GM12891 (cell line): Measurements from ENCODE around the gene AHCYL2.

Source experiments
- POLR2A ChIP-seq: IDR thresholded peaks from 2 replicates; pipeline ENCODE4 v1.6.1; 2011; ENCODE audit warnings: low read depth, low read length, control low read depth
- POLR2AphosphoS5 ChIP-seq: IDR thresholded peaks from 2 replicates; pipeline ENCODE4 v1.6.1; 2011; ENCODE audit warnings: low read depth, low read length, control low read depth

DNA sequence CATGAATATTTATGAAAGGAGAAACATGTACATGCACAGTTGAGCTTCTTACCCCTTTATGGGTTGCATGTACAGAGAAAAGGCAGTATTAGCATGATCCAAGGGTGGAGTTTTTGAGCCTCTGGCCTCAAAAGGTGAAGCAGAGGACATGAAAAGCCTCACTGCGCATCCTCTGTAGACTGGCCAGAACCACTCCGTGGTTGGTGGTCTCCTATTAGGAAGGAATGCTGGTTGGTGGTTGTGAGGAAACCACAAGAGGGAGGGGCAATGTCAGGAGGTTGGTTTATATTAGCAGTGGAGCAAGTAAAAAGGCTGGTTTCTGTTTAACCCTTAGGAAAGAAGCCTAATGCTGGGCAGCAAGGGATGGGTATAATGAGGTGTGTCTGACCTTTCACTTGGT is 37.5 kb downstream of the AHCYL2 start:
- TF ChIP-seq POLR2AphosphoS5 (no peak), POLR2A (no peak)
